Spleen (tissue), 7 donors: Measurements from ENCODE around the gene ADGRV1.

Experiments
- CTCF ChIP-seq, 11 experiments: fragments of 200-600 bp in 7 of 11; fragments of 450-650 bp in 4 of 11; sonication (generic) in 4 of 11; IDR thresholded peaks in 8 of 11; conservative IDR thresholded peaks in 3 of 11; 1 replicate in 7 of 11; 2 replicates in 4 of 11; pipeline versions ENCODE4 v1.4.0 to v1.8.0; 2016 to 2021; ENCODE audit warnings: antibody characterized with exemption in 11 of 11, inconsistent platforms in 4 of 11, mild to moderate bottlenecking in 1 of 11
- POLR2A ChIP-seq, 3 donors: fragments of 450-650 bp; IDR thresholded peaks; one replicate each; pipeline ENCODE4 v1.5.1; 2017; ENCODE audit warnings: antibody characterized with exemption in 3 of 3, mild to moderate bottlenecking in 1 of 3
- POLR2AphosphoS5 ChIP-seq, 3 donors: sonication (generic); formaldehyde crosslinking; IDR thresholded peaks; one replicate each; pipeline ENCODE4 v1.5.1; 2017; ENCODE audit warnings: antibody characterized with exemption in 3 of 3
- donor health status: DM: no; HTN: no; CAD: no; lungs with moderate emphysema.
- donor health status: DM: no; HTN: no; CAD: no.
- donor health status: DM: no; HTN: no; CAD: no.

- TF ChIP-seq CTCF (IDR thresholded peaks at IDR 0.05 in 8 of 11, conservative IDR thresholded peaks at IDR 0.05 in 3 of 11) (no peak), POLR2A (IDR thresholded peaks at IDR 0.05) (no peak), POLR2AphosphoS5 (IDR thresholded peaks at IDR 0.05) (no peak)
Measured at GRCh38 chr5:90830058-90830457, 271.5 kb downstream of the ADGRV1 start.
